CD4-positive, alpha-beta T cell treated with Interleukin-12 subunit alpha and Interleukin-12 subunit beta, for 1 hour (primary cell): Measurements from ENCODE around the gene ANKS1B.
"Not testable (repeated sequence)": the region's sequence is repeated elsewhere in the genome, so short reads cannot be mapped to it uniquely, and the experiment has no call there.

Source experiments
- DNase-seq: peaks from one replicate; pipeline ENCODE4 v3.0.0-alpha.2; 2020

Gene ANKS1B

GRCh38 chr12:99746538-99746937 lies 238.2 kb downstream of the ANKS1B start:
- no peak for DNase-seq

GRCh38 chr12:99745895-99746294 lies 238.8 kb downstream of the ANKS1B start:
- DNase-seq, result no peak

- DNase-seq, result no peak
Observed at GRCh38 chr12:99745121-99745520, 239.6 kb downstream of the ANKS1B start.

DNA sequence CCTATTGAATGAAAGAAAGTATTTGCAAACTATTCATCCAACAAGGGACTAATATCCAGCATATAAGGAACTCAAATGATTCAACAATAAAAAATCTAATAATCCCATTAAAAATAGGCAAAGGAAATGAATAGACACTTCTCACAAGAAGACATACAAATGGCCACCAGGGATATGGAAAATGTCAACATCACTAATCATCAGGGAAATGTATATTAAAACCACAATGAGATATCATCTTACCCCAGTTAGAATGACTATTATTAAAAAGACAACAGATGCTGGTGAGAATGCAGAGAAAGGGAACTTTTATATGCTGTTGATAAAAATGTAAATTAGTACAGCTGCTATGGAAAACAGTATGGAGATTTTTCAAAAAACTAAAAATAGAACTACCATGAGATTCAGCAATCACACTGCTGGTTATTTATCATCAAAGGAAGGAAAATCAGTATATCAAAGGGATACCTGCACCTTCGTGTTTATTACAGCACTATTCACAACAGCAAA lies 247.9 kb downstream of the ANKS1B start:
- DNase-seq, result no peak

DNA sequence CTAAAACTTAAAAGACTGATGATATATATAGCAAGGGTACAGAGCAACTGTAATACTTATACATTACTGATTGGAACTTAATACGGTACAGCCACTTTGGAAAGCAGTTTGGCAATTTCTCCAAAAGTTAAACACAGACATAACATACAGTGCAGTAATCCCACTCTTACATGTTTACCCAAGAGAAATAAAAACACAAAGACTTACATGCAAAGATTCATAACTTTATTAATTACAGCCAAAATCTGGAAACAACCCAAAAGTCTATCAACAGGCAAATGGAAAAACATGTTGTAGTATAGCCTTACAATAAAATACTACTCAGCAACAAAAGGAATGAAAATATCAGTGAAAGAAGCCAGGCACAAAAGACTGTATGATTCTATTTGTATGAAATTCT lies 252.6 kb downstream of the ANKS1B start:
- no peak for DNase-seq

DNA sequence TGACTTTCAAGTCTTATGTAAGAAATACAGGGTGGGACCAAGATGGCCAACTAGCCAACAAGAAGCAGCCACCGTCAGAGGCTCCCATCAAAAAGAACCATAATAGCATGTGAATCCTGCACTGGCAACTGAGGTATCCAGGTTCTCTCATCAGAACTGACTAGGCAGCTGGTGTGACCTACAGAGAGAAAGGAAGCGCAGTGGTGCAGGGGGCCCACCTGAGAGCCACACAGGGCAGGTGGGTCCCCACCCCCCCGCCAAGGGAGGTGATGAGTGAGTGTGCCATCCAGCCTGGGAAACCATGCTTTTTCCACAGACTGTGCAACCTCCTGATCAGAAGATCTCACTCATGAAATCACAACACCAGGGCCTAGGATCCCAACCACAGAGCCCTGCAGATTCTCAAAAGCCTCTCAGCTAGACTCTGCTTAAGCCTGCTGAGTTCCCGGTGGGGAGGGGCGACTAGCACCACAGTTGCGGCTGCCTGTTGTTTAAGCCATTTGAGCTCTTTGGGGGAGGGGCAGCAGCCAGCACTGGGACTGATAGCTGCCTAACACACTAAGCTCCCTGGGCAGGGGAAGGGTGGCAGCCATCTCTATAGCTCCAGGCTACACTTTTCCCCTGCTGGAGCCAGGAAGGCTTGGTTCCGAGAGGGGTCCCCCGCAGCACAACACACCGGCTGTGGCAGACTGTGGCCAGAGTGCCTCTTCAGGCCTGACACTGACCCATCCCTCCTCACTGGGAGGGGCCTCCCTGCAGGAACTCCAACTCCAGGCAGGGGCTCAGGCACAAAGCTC lies 261.8 kb downstream of the ANKS1B start:
- DNase-seq, result no peak

DNA sequence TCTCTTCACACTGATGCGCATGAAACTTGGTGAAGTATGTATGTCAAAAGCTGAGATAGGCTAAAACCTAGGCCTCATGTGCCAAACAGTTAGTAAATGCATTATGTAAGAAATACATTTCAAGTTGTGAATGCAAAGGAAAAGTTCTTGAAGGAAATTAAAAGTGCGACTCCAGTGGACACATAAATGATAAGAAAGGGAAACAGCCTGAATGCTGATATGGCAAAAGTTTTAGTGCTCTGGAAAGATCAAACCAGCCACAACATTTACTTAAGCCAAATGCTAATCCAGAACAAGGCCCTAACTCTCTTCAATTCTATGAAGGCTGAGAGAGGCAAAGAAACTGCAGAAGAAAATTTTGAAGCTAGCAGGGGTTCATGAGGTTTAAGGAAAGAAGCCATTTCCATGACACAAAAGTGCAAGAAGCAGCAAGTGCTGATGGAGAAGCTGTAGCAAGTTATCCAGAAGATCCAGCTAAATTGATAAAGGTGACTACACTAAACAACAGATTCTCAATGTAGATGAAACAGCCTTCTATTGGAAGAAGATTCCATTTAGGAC lies 262.9 kb downstream of the ANKS1B start:
- no peak for DNase-seq

GRCh38 chr12:99720083-99720465 lies 264.7 kb downstream of the ANKS1B start:
- DNase-seq, result not testable (repeated sequence)

- DNase-seq, result not testable (repeated sequence)
Observed at GRCh38 chr12:99719411-99720082, 265.2 kb downstream of the ANKS1B start.

DNA sequence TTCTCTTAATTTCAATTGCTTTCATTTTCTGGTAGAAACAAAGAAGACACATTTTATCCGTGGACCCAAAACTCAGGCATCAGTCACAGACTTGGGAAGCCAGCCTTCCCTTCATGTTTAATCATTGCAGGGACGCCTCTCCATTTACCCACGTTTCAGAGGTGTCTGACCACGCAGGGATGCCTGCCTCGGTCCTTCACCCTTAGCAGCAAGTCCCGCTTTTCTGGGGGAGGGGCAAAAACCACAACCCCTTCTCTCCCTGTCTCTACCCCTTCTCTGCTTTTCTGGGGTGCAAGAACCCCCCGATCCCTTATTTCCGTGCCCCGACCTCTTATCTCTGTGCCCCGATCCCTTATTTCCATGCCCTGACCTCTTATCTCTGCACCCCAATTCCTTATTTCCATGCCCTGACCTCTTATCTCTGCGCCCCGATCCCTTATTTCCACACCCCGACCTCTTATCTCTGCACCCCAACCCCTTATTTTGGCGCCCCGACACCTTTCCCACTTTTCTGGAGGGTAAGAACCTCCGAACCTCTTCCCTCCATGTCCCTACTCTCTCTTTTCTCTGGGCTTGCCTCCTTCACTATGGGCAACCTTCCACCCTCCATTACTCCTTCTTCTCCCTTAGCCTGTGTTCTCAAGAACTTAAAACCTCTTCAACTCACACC lies 268.8 kb downstream of the ANKS1B start:
- not testable (repeated sequence) for DNase-seq

DNA sequence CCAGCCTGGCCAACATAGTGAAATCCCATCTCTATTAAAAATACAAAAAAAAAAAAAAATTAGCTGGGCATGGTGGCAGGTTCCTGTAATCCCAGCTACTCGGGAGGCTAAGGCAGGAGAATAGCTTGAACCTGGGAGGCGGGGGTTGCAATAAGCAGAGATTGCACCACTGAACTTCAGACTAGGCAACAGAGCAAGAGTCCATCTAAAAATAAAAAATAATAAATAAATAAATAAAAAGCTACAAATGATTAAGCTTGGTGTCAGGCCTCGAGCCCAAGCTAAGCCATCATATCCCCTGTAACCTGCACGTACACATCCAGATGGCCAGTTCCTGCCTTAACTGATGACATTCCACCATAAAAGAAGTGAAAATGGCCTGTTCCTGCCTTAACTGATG lies 269.8 kb downstream of the ANKS1B start:
- DNase-seq, result not testable (repeated sequence)

GRCh38 chr12:99713946-99714520 lies 270.7 kb downstream of the ANKS1B start:
- no peak for DNase-seq

GRCh38 chr12:99712281-99712680 lies 272.5 kb downstream of the ANKS1B start:
- no peak for DNase-seq

DNA sequence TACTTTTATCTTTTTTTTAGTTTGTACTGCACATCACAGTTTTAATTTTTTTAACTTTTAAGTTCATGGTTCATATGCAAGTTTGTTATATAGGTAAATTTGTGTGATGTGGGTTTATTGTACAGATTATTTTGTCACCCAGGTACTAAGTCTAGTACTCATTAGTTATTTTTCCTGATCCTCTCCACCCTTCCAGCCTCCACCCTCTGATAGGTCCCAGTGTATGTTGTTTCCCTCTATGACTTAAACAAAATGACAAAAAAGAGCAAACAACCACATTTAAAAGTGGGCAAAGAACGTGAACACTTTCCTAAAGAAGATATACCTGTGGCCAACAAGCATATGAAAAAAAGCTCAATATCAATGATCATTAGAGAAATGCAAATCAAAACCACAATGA lies 273.5 kb downstream of the ANKS1B start:
- no peak for DNase-seq

- DNase-seq, result no peak
Observed at GRCh38 chr12:99709619-99710018, 275.1 kb downstream of the ANKS1B start.

GRCh38 chr12:99709116-99709515 lies 275.6 kb downstream of the ANKS1B start:
- DNase-seq, result no peak

- no peak for DNase-seq
Observed at GRCh38 chr12:99707883-99708282, 276.9 kb downstream of the ANKS1B start.

GRCh38 chr12:99706736-99707473 lies 277.8 kb downstream of the ANKS1B start:
- no peak for DNase-seq

GRCh38 chr12:99704458-99704857 lies 280.3 kb downstream of the ANKS1B start:
- no peak for DNase-seq

GRCh38 chr12:99704036-99704435 lies 280.7 kb downstream of the ANKS1B start:
- DNase-seq, result no peak

DNA sequence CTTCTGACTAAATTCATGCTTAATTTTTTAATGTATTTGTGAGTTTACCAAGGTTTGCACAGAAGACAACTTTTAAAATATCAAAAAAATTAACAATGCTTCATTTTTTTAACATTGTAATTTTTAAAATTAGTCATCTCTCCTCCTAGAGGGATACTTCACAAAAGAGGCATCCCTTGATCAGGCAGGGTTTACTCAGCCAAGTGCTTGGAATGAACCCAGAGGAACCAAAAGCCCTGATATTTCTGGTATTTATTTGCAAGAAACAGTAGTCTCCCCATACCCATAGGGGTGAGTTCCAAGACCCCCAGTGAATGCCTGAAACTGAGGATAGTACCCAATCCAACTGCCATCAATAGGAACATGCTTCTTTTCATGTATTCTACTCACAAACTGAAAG lies 284.7 kb downstream of the ANKS1B start:
- DNase-seq, result no peak

DNA sequence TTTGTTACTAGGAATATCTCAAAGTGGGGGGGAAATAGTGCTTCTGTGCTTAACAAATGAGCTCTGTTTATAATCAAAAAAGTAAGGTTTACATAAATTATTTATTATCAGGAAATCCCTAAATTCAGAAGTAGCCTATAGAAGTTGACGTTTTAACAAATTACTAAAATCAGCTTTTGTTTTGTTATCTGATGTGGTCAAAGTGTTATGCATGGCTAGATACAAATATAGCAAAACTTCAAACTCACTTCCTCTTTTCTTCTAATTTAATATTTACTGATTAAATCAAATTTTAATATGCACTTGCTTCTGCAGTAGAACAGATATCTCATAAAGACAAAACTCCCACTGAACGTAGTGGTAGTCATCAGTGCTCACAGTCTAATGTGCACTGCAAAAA lies 289.7 kb downstream of the ANKS1B start:
- no peak for DNase-seq
